Hepatocyte (in vitro differentiated cells): Measurements from ENCODE around the gene HINFP. TPM values are rescaled to one million over a fixed set of nuclear protein-coding genes. Genes with fewer than 3 reads are reported as not detected.
"Not testable (repeated sequence)": the region's sequence is repeated elsewhere in the genome, so short reads cannot be mapped to it uniquely, and the experiment has no call there.

Experiments used
- DNase-seq: peaks from one replicate; pipeline ENCODE4 v3.0.0-alpha.2; 2016; ENCODE audit warnings: low spot score
- H2AFZ ChIP-seq: fragments of 200-600 bp; sonication (generic); 2 replicates; pipeline ENCODE4 v1.6.0; 2016; ENCODE audit warnings: antibody characterized with exemption, mild to moderate bottlenecking
- H3K27ac ChIP-seq: fragments of 200-600 bp; sonication (generic); 2 replicates; pipeline ENCODE4 v1.5.1; 2016; ENCODE audit warnings: mild to moderate bottlenecking
- H3K27me3 ChIP-seq: fragments of 200-600 bp; sonication (generic); 2 replicates; pipeline ENCODE4 v1.6.1; 2016
- H3K36me3 ChIP-seq: fragments of 200-600 bp; sonication (generic); replicated peaks from 2 replicates; pipeline ENCODE4 v1.5.1; 2016; ENCODE audit warnings: low read depth; ENCODE audit not compliant: insufficient read depth
- H3K4me1 ChIP-seq: fragments of 200-600 bp; sonication (generic); 2 replicates; pipeline ENCODE4 v1.5.1; 2016; ENCODE audit warnings: mild to moderate bottlenecking, moderate library complexity; ENCODE audit not compliant: insufficient read depth
- H3K4me2 ChIP-seq: fragments of 200-600 bp; sonication (generic); 2 replicates; pipeline ENCODE4 v1.6.0; 2016
- H3K4me3 ChIP-seq: fragments of 200-600 bp; sonication (generic); 2 replicates; pipeline ENCODE4 v1.5.1; 2016; ENCODE audit warnings: mild to moderate bottlenecking
- H3K79me2 ChIP-seq: fragments of 200-600 bp; sonication (generic); 2 replicates; pipeline ENCODE4 v1.6.0; 2017; ENCODE audit warnings: mild to moderate bottlenecking
- H3K9me2 ChIP-seq: fragments of 200-600 bp; sonication (generic); replicated peaks from 2 replicates; pipeline ENCODE4 v1.6.0; 2017; ENCODE audit warnings: mild to moderate bottlenecking; ENCODE audit not compliant: insufficient read depth
- H3K9me3 ChIP-seq: fragments of 200-600 bp; sonication (generic); 2 replicates; pipeline ENCODE4 v1.5.1; 2016; ENCODE audit warnings: low read depth, mild to moderate bottlenecking
- H4K20me1 ChIP-seq: fragments of 200-600 bp; sonication (generic); 2 replicates; pipeline ENCODE4 v1.6.0; 2016; ENCODE audit warnings: mild to moderate bottlenecking; ENCODE audit not compliant: insufficient read depth, poor library complexity, severe bottlenecking
- CTCF ChIP-seq: fragments of 200-600 bp; sonication (generic); IDR thresholded peaks from 2 replicates; pipeline ENCODE4 v1.5.1; 2016; ENCODE audit warnings: antibody characterized with exemption, mild to moderate bottlenecking; ENCODE audit not compliant: poor library complexity
- EZH2 ChIP-seq: fragments of 200-600 bp; sonication (generic); IDR thresholded peaks from 2 replicates; pipeline ENCODE4 v1.6.1; 2016; ENCODE audit warnings: antibody characterized with exemption, mild to moderate bottlenecking, borderline replicate concordance
- EZH2phosphoT487 ChIP-seq: fragments of 200-600 bp; sonication (generic); IDR thresholded peaks from one replicate; pipeline ENCODE4 v1.6.1; 2018; ENCODE audit warnings: antibody characterized with exemption, mild to moderate bottlenecking, low read depth, moderate library complexity; ENCODE audit not compliant: unreplicated experiment, severe bottlenecking
- WGBS: methylation state at CpG from one replicate; pipeline ENCODE4 v1.1.6; 2016; ENCODE audit warnings: low lambda C conversion rate; ENCODE audit errors: missing lambda C conversion rate; 5-methylcytosine and 5-hydroxymethylcytosine counted together
- polyA plus RNA-seq: library from polyadenylated mRNA; unstranded; fragments of >200 nt; fragmentation: Nextera tagmentation; extraction: Ambion mirVana; gene quantifications from 2 replicates; pipeline ENCODE4 v1.2.1, GENCODE V29; 2016
- total RNA-seq: library from RNA; depleted of rRNA; stranded (reverse); fragments of >200 nt; gene quantifications from 2 replicates; pipeline ENCODE4 v1.2.3, GENCODE V29; 2014

The HINFP gene
- total and polyA plus RNA-seq, 2 experiments from 2014 or later, result 19.8 to 25.3 TPM

- Histone ChIP-seq H3K79me2 (peaks cover 4% of the 10 kb centered on the region), H3K9me2 (no peaks in the 10 kb centered on the region), H3K4me3 (no peak overlapping the region), H4K20me1 (no peaks in the 10 kb centered on the region), H3K4me1 (no peaks in the 10 kb centered on the region), H3K9me3 (no peaks in the 10 kb centered on the region), H2AFZ (no peak overlapping the region), H3K36me3 (no peaks in the 10 kb centered on the region), H3K27ac (no peak overlapping the region), H3K27me3 (no peaks in the 10 kb centered on the region), H3K4me2 (no peak overlapping the region)
- DNase-seq, result no peak
- no peak for TF ChIP-seq CTCF
- TF ChIP-seq EZH2, result no peak
- no peak for TF ChIP-seq EZH2phosphoT487
- WGBS, result 68% methylated on average over 3 of the region's 3 CpGs
Measured at GRCh38 chr11:119130662-119131061, 9.3 kb downstream of the HINFP start.

GRCh38 chr11:119134389-119134978 is 13.1 kb downstream of the HINFP start:
- Histone ChIP-seq H3K36me3 (no peaks in the 10 kb centered on the region), H3K27me3 (no peaks in the 10 kb centered on the region)
- WGBS, result 75% methylated on average over 4 of the region's 4 CpGs

GRCh38 chr11:119139276-119139675 is 17.9 kb downstream of the HINFP start:
- not testable (repeated sequence) for H3K27me3 ChIP-seq

More at GRCh38 chr11:119134389-119134978, 13.1 kb downstream of the HINFP start:
- Histone ChIP-seq H2AFZ (no peak overlapping the region), H3K4me3 (no peak overlapping the region), H3K9me2 (no peaks in the 10 kb centered on the region), H3K4me2 (no peak overlapping the region), H3K4me1 (no peaks in the 10 kb centered on the region), H3K79me2 (peaks cover 2% of the 10 kb centered on the region), H4K20me1 (no peaks in the 10 kb centered on the region), H3K9me3 (no peaks in the 10 kb centered on the region), H3K27ac (no peak overlapping the region)
- no peak for DNase-seq
- TF ChIP-seq EZH2phosphoT487 (no peak), EZH2 (no peak), CTCF (peak; percentile 32)

GRCh38 chr11:119144825-119145486 is 23.6 kb downstream of the HINFP start:
- Histone ChIP-seq H3K4me2 (peak overlapping the region; percentile 55), H3K79me2 (no peaks in the 10 kb centered on the region), H3K9me2 (no peaks in the 10 kb centered on the region), H2AFZ (no peak overlapping the region), H3K4me1 (no peaks in the 10 kb centered on the region), H3K4me3 (no peak overlapping the region), H4K20me1 (no peaks in the 10 kb centered on the region), H3K36me3 (no peaks in the 10 kb centered on the region), H3K27me3 (peaks cover 34% of the 10 kb centered on the region), H3K9me3 (no peaks in the 10 kb centered on the region), H3K27ac (no peak overlapping the region)
- peak; percentile 59 for TF ChIP-seq CTCF
- TF ChIP-seq EZH2phosphoT487, result no peak
- TF ChIP-seq EZH2, result no peak
- DNase-seq, result peak; percentile 87
- 14% methylated on average over 7 of the region's 7 CpGs for WGBS

More at GRCh38 chr11:119139276-119139675, 17.9 kb downstream of the HINFP start:
- not testable (repeated sequence) for H3K27ac ChIP-seq, DNase-seq, H3K4me1 ChIP-seq, H2AFZ ChIP-seq, H4K20me1 ChIP-seq, H3K9me2 ChIP-seq, H3K4me2 ChIP-seq, H3K9me3 ChIP-seq, H3K79me2 ChIP-seq, H3K4me3 ChIP-seq, H3K36me3 ChIP-seq
- 90% methylated on average over 10 of the region's 10 CpGs for WGBS
